Neural cell (in vitro differentiated cells): ENCODE data around the gene KRT32.

Experiments used
- CTCF ChIP-seq: fragments of 450-650 bp; IDR thresholded peaks from 2 replicates; pipeline ENCODE4 v1.5.1; 2014; ENCODE audit warnings: antibody characterized with exemption, mild to moderate bottlenecking, moderate library complexity; ENCODE audit not compliant: poor library complexity, severe bottlenecking
- EP300 ChIP-seq: fragments of 450-650 bp; conservative IDR thresholded peaks from 2 replicates; pipeline ENCODE4 v1.6.1; 2014; ENCODE audit warnings: antibody characterized with exemption, mild to moderate bottlenecking, moderate library complexity; ENCODE audit not compliant: poor library complexity, severe bottlenecking
- MXI1 ChIP-seq: fragments of 450-650 bp; conservative IDR thresholded peaks from 2 replicates; pipeline ENCODE4 v1.6.1; 2014; ENCODE audit warnings: antibody characterized with exemption, mild to moderate bottlenecking; ENCODE audit not compliant: poor library complexity, severe bottlenecking
- REST ChIP-seq: IDR thresholded peaks from 2 replicates; pipeline ENCODE4 v1.6.1; 2012; ENCODE audit warnings: borderline replicate concordance
- SMC3 ChIP-seq: fragments of 450-650 bp; conservative IDR thresholded peaks from 2 replicates; pipeline ENCODE4 v1.6.1; 2014; ENCODE audit warnings: antibody characterized with exemption, mild to moderate bottlenecking, moderate library complexity; ENCODE audit not compliant: poor library complexity

- TF ChIP-seq CTCF = no peak
- no peak for TF ChIP-seq MXI1
- no peak for TF ChIP-seq EP300
- no peak for TF ChIP-seq SMC3
- TF ChIP-seq REST = no peak
Measured at GRCh38 chr17:41463746-41464145, 3.4 kb downstream of the KRT32 start.
